NCI-H1092 treated with DMSO at 0.1 percent for 48 hours (cell line): Measurements from ENCODE around the gene BMPR1A.

ENCODE experiments used
- DNase-seq: peaks from one replicate; lab custom pipeline; 2025; lab: John Stamatoyannopoulos, UW

The BMPR1A gene

GRCh38 chr10:86803156-86803555, 46.7 kb downstream of the BMPR1A start:
- no peak for DNase-seq

DNA sequence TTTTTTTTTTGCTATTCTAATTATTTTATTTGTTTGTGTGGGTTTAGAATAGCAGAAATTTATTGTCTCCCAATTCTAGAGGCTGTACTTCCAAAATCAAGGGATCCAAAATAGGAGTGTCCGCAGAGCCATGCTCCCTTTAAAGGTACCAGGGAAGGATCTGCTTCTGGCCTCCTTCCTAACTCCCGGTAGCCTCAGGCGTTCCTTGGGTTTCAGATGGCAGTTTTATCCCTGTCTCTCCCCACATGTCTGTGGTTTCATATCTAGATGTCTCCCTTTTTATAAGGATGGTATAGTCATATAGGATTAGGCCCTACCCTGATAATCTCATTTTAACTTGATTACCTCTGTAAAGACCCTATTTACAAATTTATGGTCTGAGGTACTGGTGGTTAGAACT, 48.4 kb downstream of the BMPR1A start:
- no peak for DNase-seq

GRCh38 chr10:86813101-86813500, 56.7 kb downstream of the BMPR1A start:
- DNase-seq, result no peak

GRCh38 chr10:86813982-86814381, 57.6 kb downstream of the BMPR1A start:
- DNase-seq, result no peak

GRCh38 chr10:86815035-86815617, 58.7 kb downstream of the BMPR1A start:
- no peak for DNase-seq

DNA sequence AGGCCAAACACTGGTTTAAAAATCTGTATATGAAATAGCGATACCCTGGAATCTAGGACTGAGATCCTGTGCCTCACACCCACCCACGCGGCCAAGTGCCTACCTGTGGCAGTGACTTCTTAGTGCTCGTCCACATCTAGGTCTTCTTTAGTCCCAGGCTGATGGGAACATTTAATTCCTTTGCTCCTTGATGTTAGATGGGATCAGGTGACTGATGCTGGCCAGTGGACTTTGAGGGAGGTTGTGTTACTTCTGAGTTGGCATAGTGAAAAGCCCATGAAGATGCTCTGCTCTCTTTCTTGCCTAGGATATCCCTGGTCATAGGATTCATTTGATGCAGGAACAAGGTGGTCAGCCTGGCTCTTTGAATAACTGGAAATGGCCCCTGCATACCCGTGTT, 59.2 kb downstream of the BMPR1A start:
- no peak for DNase-seq

DNA sequence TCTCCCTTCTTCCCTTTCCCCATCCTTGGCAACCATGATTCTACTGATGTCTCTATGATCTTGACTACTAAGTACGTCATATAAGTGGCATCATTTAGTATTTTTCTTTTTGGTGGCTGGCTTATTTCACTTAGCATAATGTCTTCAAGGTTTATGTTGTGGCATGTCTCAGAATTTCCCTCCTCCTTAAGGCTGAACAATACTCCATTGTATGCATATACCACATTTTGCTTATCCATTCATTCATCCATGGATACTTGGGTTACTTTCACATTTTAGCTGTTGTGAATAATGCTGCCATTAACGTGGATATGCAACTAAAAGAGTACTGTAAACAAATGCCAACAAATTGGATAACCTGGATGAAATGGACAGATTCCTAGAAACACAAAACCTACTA, 60.8 kb downstream of the BMPR1A start:
- DNase-seq, result no peak

DNA sequence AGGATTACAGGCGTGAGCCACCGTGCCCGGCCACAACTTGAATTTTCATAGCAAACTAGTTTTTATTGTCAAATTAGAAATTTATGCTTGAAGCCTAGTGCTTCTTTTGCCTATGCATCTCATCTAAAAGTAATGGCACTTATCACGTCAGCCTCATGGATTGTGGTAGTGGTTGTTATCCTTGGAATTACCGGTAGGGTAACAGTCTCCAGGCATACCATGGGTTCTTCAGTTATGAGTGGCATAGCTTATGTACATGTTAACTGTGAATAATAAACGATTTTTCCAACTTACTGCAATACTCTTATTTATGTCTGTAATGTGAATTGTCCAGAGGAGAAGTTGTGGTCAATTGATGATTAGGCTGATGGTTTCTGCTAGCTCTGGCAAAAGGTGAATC, 63.1 kb downstream of the BMPR1A start:
- no peak for DNase-seq

GRCh38 chr10:86820509-86820908, 64.1 kb downstream of the BMPR1A start:
- DNase-seq, result no peak

GRCh38 chr10:86821388-86821999, 65.1 kb downstream of the BMPR1A start:
- no peak for DNase-seq

DNA sequence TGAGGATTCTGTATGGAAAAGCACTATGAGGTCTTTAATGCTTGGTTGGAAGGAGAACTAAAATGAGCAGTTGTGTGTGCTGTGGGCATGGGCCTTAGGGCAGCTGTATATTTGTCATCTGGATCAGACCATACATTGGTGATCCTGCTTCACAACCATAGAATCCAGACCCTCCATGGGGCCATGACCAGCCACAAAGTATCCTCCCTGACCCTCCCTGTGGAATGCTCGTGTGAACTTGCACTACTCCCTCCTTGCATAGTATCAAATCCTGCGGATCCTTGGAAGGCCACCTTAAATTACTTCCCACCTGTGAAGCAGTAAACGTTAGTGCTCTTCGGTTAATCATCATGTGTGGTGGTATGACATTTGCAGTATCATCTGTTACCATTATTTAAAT, 67.1 kb downstream of the BMPR1A start:
- no peak for DNase-seq

DNA sequence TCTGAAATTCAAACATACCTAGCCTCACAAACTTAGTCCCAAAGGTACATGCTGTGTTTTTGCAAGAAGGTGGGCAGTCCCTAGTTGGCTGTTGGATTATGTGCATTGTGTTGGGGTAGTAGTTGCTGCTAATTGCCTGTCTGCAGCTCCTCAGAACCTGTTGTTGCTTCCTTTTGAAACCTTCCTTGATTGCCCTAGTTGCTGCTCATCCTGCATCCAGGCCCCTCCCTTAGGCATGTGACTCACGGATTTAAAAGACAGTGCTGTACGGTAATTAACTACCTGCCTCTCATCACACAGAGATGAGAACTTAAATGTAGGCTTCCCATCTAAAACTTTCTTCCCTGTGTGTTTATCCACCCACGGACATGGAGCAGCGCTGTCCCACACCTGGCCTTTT, 67.7 kb downstream of the BMPR1A start:
- DNase-seq, result no peak

GRCh38 chr10:86825366-86825765, 68.9 kb downstream of the BMPR1A start:
- no peak for DNase-seq

DNA sequence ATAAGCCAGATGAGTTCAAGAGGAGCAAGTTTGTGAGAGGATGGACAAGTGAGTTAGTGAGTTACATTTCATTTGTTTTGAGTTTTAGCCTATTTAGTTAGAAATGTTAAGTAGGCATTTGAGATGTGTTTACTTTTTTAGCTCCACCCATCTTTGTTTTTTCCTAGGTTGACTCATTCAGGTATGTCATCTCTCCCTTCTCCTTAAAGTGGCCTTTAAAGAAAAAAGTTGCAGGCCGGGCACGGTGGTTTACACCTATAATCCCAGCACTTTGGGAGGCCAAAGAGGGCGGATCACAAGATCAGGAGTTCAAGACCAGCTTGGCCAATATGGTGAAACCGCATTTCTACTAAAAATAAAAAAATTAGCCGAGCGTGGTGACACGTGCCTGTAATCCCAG, 71.2 kb downstream of the BMPR1A start:
- DNase-seq, result no peak

- DNase-seq, result no peak
Observed at GRCh38 chr10:86828145-86828544, 71.7 kb downstream of the BMPR1A start.

GRCh38 chr10:86829472-86829871, 73.1 kb downstream of the BMPR1A start:
- DNase-seq, result no peak

GRCh38 chr10:86830043-86830591, 73.7 kb downstream of the BMPR1A start:
- DNase-seq, result no peak

DNA sequence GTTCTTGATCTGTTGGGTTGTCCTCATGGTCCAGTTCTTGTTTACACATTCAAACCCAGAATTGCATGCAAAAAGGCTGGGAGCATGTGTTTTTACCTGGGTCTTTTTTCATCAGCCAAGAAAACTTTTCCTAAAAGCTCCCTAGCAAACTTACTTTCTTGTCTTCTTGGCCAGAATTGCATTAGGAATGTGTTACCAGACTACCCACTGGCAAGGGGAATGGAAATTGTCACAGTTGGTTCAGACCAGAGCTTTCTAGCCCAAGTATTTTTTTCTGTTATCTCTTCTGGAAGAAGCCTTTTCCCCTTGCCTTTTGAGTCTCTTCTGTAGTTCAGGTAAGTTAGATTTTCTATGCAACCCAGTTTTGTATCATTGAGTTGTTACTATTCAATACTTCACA, 77.5 kb downstream of the BMPR1A start:
- DNase-seq, result no peak

DNA sequence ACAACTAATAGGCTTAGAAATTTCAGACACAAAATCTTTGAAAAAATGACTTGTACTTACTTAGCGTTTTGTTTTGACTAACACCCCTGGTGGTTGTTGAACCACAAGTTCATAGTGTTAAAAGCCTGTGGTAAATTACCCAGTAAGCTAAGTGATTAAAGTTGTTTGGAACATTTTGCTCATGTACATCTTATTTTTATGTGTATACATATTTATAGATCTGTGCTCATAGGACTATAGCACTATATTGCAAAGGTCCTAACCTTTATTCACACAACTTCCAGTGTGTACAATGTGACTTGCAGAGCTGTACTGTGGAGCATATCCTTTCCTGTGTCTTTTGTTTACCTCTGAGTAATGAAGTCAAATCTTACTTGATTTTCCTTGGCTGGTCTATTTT, 79.6 kb downstream of the BMPR1A start:
- no peak for DNase-seq

DNA sequence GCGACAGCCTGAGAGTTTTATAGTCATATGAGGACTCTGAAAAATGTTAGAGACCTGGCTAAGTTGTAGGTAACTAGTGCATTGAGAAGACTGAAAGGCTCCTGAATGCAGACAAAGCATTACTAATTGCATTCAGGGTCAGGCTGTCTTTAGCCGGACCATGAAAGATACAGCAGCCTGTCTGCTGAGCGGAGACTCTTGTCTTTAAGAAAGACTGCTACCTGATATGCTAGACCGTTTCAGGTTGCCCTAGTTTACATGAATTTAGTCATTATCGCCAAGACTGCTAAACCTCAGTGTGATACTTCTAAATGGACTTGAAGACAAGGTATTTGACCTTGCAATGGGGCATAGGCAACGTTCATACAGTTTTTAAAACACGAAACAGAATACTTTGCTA, 81.2 kb downstream of the BMPR1A start:
- no peak for DNase-seq

DNA sequence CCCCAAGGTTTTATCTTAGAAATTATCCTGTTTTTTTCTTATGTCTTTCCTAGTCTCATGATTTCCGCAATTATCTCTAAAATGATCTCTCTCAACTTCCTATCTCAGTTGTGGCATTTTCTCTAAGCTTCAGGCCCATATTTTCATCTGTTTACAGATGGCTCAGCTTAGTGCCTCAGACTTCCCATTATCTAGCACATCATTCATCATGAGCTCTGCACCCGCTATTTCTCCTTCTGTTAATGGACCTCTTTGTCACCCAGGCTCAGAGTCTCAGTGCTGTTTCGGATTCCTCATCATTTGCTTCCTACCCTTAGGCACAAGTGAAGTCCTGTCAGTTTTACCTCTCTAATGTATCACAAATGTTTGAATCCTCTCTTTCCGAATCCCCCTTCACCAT, 84.1 kb downstream of the BMPR1A start:
- DNase-seq, result no peak

DNA sequence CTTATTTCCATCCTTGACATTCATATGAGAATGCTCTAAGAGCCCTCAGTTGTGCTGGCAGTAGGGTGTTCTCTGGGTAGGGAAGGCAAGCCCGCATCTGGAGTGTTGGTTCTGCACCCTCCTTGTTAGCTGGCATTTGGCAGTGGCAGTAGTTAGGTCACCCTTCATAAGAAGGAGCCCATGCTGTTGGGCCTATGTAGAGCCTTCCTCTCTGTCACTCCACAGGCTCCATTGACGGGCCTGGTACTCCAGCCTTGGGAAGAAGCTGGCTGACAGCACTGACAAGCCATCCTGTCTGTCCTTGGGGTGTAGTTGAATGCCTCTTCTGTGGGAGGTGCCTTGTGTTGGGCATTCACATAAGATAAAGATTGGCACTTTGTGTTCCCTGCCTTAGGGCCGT, 89.7 kb downstream of the BMPR1A start:
- DNase-seq, result no peak

- no peak for DNase-seq
Observed at GRCh38 chr10:86848747-86849146, 92.3 kb downstream of the BMPR1A start.
